H1 (cell line): Measurements from ENCODE around the gene DIP2C. TPM values are rescaled to one million over a fixed set of nuclear protein-coding genes. Genes with fewer than 3 reads are reported as not detected.

ENCODE experiments used
- CTCF ChIA-PET: fragments of 300-600 bp; sonication (Branson Sonifier 250); formaldehyde crosslinking; loops from one replicate; lab custom pipeline; 2021; ENCODE audit not compliant: partially characterized antibody; lab: Charles Lee
- POLR2A ChIA-PET: fragments of 300-600 bp; sonication (Branson Sonifier 250); formaldehyde crosslinking; loops from one replicate; lab custom pipeline; 2021; ENCODE audit warnings: inconsistent platforms; ENCODE audit not compliant: partially characterized antibody; lab: Charles Lee
- DNase-seq, 2 experiments: peaks; one replicate each; pipeline versions ENCODE4 v3.0.0 to v3.0.0-alpha.2; 2010 to 2022; ENCODE audit warnings: low spot score in 2 of 2, low read depth in 1 of 2, mixed read lengths in 1 of 2
- FAIRE-seq: peaks from 2 replicates; lab custom pipeline; 2011; peaks lifted over from hg19 to GRCh38; lab: Jason Lieb, UNC
- H2AFZ ChIP-seq: 2 replicates; pipeline ENCODE4 v1.8.1; 2012; ENCODE audit warnings: low read length, inconsistent platforms
- H2AK5ac ChIP-seq: 2 replicates; pipeline ENCODE4 v1.6.1; 2013; ENCODE audit warnings: low read depth, low read length
- H2BK120ac ChIP-seq: replicated peaks from 2 replicates; pipeline ENCODE3; 2013; ENCODE audit warnings: low read depth, low read length, inconsistent platforms
- H2BK12ac ChIP-seq: 2 replicates; pipeline ENCODE4 v1.6.1; 2013; ENCODE audit warnings: low read depth, low read length
- H2BK15ac ChIP-seq: 2 replicates; pipeline ENCODE4 v1.6.1; 2013; ENCODE audit warnings: low read length
- H2BK20ac ChIP-seq: 2 replicates; pipeline ENCODE4 v1.6.1; 2013; ENCODE audit warnings: low read length
- H2BK5ac ChIP-seq: 2 replicates; pipeline ENCODE4 v1.6.1; 2013; ENCODE audit warnings: low read depth, low read length
- H3K14ac ChIP-seq: 2 replicates; pipeline ENCODE4 v1.6.1; 2013; ENCODE audit warnings: inconsistent platforms; ENCODE audit not compliant: insufficient read length
- H3K18ac ChIP-seq: 2 replicates; pipeline ENCODE4 v1.6.1; 2013; ENCODE audit warnings: low read length; ENCODE audit errors: extremely low read depth
- H3K23ac ChIP-seq: 2 replicates; pipeline ENCODE4 v1.6.1; 2013; ENCODE audit warnings: inconsistent platforms; ENCODE audit not compliant: insufficient read length
- H3K23me2 ChIP-seq: 2 replicates; pipeline ENCODE4 v1.6.1; 2013; ENCODE audit warnings: low read depth, low read length
- H3K27ac ChIP-seq: 2 replicates; pipeline ENCODE4 v1.6.1; 2011; ENCODE audit warnings: low read depth, low read length, inconsistent platforms
- H3K27me3 ChIP-seq, 4 experiments: replicated peaks in 1 of 4; 1 replicate in 1 of 4; 2 replicates in 3 of 4; pipeline versions ENCODE4 v1.6.1 to v1.8.1; 2011 to 2013; ENCODE audit warnings: low read length in 3 of 4, mild to moderate bottlenecking in 3 of 4, inconsistent platforms in 2 of 4, mixed read lengths in 2 of 4, moderate library complexity in 1 of 4; ENCODE audit not compliant: control insufficient read depth in 3 of 4, insufficient read depth in 3 of 4; ENCODE audit errors: extremely low read depth in 1 of 4
- H3K36me3 ChIP-seq, 4 experiments: 2 replicates each; pipeline versions ENCODE4 v1.6.1 to v1.8.1; 2011 to 2013; ENCODE audit warnings: mild to moderate bottlenecking in 4 of 4, low read length in 3 of 4, moderate library complexity in 2 of 4, control low read depth in 1 of 4, inconsistent platforms in 1 of 4; ENCODE audit not compliant: insufficient read depth in 4 of 4, control insufficient read depth in 2 of 4
- H3K4ac ChIP-seq: replicated peaks from 2 replicates; pipeline ENCODE3; 2013; ENCODE audit warnings: low read length, low read depth, mixed read lengths, inconsistent platforms; ENCODE audit not compliant: insufficient read length
- H3K4me1 ChIP-seq, 4 experiments: replicated peaks in 1 of 4; 1 replicate in 1 of 4; 2 replicates in 3 of 4; pipeline versions ENCODE4 v1.6.1 to v1.8.1; 2011 to 2013; ENCODE audit warnings: low read length in 3 of 4, inconsistent platforms in 2 of 4, mixed read lengths in 1 of 4; ENCODE audit not compliant: insufficient read depth in 4 of 4, control insufficient read depth in 3 of 4
- H3K4me2 ChIP-seq, 2 experiments: 2 replicates each; pipeline versions ENCODE4 v1.6.1 to v1.8.1; 2011 to 2013; ENCODE audit warnings: low read depth in 2 of 2, low read length in 2 of 2, control low read depth in 1 of 2, inconsistent platforms in 1 of 2, mild to moderate bottlenecking in 1 of 2; ENCODE audit not compliant: insufficient read depth in 1 of 2
- H3K4me3 ChIP-seq, 4 experiments: fragments of 200-600, 300-600 bp in 1 of 4; sonication (generic), shearing (Covaris generic), sonication (Bioruptor Twin) in 1 of 4; 2 replicates each; pipeline versions ENCODE4 v1.5.1 to v1.8.1; 2011 to 2016; ENCODE audit warnings: low read length in 4 of 4, low read depth in 3 of 4, control low read depth in 2 of 4, inconsistent platforms in 2 of 4, mild to moderate bottlenecking in 2 of 4, mixed read lengths in 1 of 4, moderate library complexity in 1 of 4; ENCODE audit not compliant: insufficient read depth in 2 of 4; ENCODE audit errors: extremely low read depth in 1 of 4
- H3K56ac ChIP-seq: replicated peaks from 2 replicates; pipeline ENCODE3; 2013; ENCODE audit warnings: low read depth, mild to moderate bottlenecking, mixed read lengths, low read length, inconsistent platforms; ENCODE audit not compliant: insufficient read length
- H3K79me1 ChIP-seq: 2 replicates; pipeline ENCODE4 v1.6.1; 2013; ENCODE audit warnings: low read depth, low read length, control low read depth
- H3K79me2 ChIP-seq, 2 experiments: 2 replicates each; pipeline versions ENCODE4 v1.6.1 to v1.8.1; 2012 to 2013; ENCODE audit warnings: low read length in 2 of 2, mild to moderate bottlenecking in 2 of 2, inconsistent platforms in 1 of 2; ENCODE audit not compliant: insufficient read depth in 2 of 2, control insufficient read depth in 1 of 2
- H3K9ac ChIP-seq, 4 experiments: replicated peaks in 1 of 4; 1 replicate in 1 of 4; 2 replicates in 3 of 4; pipeline versions ENCODE4 v1.6.1 to v1.8.1; 2011 to 2013; ENCODE audit warnings: low read depth in 3 of 4, low read length in 3 of 4, control low read depth in 2 of 4, mild to moderate bottlenecking in 2 of 4, moderate library complexity in 2 of 4, inconsistent platforms in 1 of 4; ENCODE audit errors: extremely low read depth in 1 of 4
- H3K9me3 ChIP-seq, 2 experiments: 2 replicates each; pipeline versions ENCODE4 v1.6.1 to v1.8.1; 2012 to 2013; ENCODE audit warnings: mild to moderate bottlenecking in 2 of 2, moderate library complexity in 2 of 2, control low read depth in 1 of 2, inconsistent platforms in 1 of 2, low read depth in 1 of 2, low read length in 1 of 2, mixed read lengths in 1 of 2; ENCODE audit not compliant: insufficient read depth in 2 of 2
- H4K20me1 ChIP-seq, 2 experiments: replicated peaks in 1 of 2; 2 replicates each; pipeline versions ENCODE3 to v1.8.1; 2011 to 2013; ENCODE audit warnings: inconsistent platforms in 2 of 2, low read length in 2 of 2, mild to moderate bottlenecking in 1 of 2; ENCODE audit not compliant: insufficient read depth in 2 of 2, control insufficient read depth in 1 of 2
- H4K5ac ChIP-seq: 2 replicates; pipeline ENCODE4 v1.6.1; 2013; ENCODE audit warnings: low read length, low read depth, mixed read lengths, inconsistent platforms; ENCODE audit not compliant: insufficient read length
- H4K8ac ChIP-seq: 2 replicates; pipeline ENCODE4 v1.8.0; 2013; ENCODE audit warnings: mild to moderate bottlenecking, moderate library complexity, low read length, inconsistent platforms; ENCODE audit not compliant: insufficient read depth; ENCODE audit errors: extremely low read depth
- H4K91ac ChIP-seq: replicated peaks from 2 replicates; pipeline ENCODE3; 2013; ENCODE audit warnings: low read length, mixed read lengths, inconsistent platforms; ENCODE audit not compliant: insufficient read length
- CBX5 ChIP-seq: fragments of 300-800, 300-1000 bp; sonication (generic); IDR thresholded peaks from 2 replicates; pipeline ENCODE4 v1.7.1; 2016; ENCODE audit warnings: antibody characterized with exemption, low read length, low read depth
- CBX8 ChIP-seq: fragments of 300-800, 300-1000 bp; sonication (generic); IDR thresholded peaks from 2 replicates; pipeline ENCODE4 v1.7.1; 2016; ENCODE audit warnings: low read depth, low read length, borderline replicate concordance
- EGR1 ChIP-seq: IDR thresholded peaks from 2 replicates; pipeline ENCODE4 v1.6.1; 2011; ENCODE audit warnings: low read depth, low read length, borderline replicate concordance
- KDM4A ChIP-seq: IDR thresholded peaks from one replicate; pipeline ENCODE4 v1.7.1; 2012; ENCODE audit warnings: low read depth, mild to moderate bottlenecking, moderate library complexity, low read length, inconsistent platforms; ENCODE audit not compliant: severe bottlenecking
- KDM5A ChIP-seq: fragments of 200-600 bp; IDR thresholded peaks from 2 replicates; pipeline ENCODE4 v1.7.1; 2012; ENCODE audit warnings: mild to moderate bottlenecking, low read length, inconsistent platforms, mixed read lengths
- NRF1 ChIP-seq: IDR thresholded peaks from 2 replicates; pipeline ENCODE4 v1.6.1; 2011; ENCODE audit warnings: mild to moderate bottlenecking, low read depth, low read length, improper control_type of control experiment
- RNF2 ChIP-seq: fragments of 200-900, 300-1000 bp; sonication (generic); IDR thresholded peaks from 2 replicates; pipeline ENCODE4 v1.7.1; 2016; ENCODE audit warnings: borderline replicate concordance, low read depth, mild to moderate bottlenecking, antibody characterized with exemption, low read length; ENCODE audit not compliant: poor library complexity, severe bottlenecking; ENCODE audit errors: missing control alignments
- TAF1 ChIP-seq: IDR thresholded peaks from 2 replicates; pipeline ENCODE4 v1.6.1; 2011; ENCODE audit warnings: mild to moderate bottlenecking, low read depth, low read length
- YY1 ChIP-seq: IDR thresholded peaks from 2 replicates; pipeline ENCODE4 v1.6.1; 2011; ENCODE audit warnings: low read depth, mild to moderate bottlenecking, low read length
- WGBS, 2 experiments: shearing (Covaris generic) in 1 of 2; methylation state at CpG; one replicate each; pipeline versions ENCODE4 v1.1.6 to v1.1.7; 2013 to 2015; ENCODE audit warnings: low lambda C conversion rate in 2 of 2, mixed read lengths in 2 of 2, inconsistent platforms in 1 of 2, low coverage in 1 of 2, missing lambda C conversion rate in 1 of 2; ENCODE audit not compliant: insufficient replicate concordance in 2 of 2, insufficient coverage in 1 of 2, insufficient read length in 1 of 2; ENCODE audit errors: extremely low coverage in 1 of 2, missing lambda C conversion rate in 1 of 2; 5-methylcytosine and 5-hydroxymethylcytosine counted together
- polyA plus RNA-seq, 7 experiments: library from polyadenylated mRNA; depleted of rRNA in 3 of 7; stranded (reverse) in 5 of 7; unstranded in 2 of 7; fragments of >200 nt in 5 of 7; fragments of 200-250 nt in 2 of 7; gene quantifications; 1 replicate in 5 of 7; 2 replicates in 1 of 7; 4 replicates in 1 of 7; pipeline versions ENCODE4 v1.2.1 to v1.2.3, GENCODE V29; 2011 to 2013; ENCODE audit warnings: missing spikeins in 2 of 7, mixed read lengths in 2 of 7
- total RNA-seq: library from RNA; stranded (reverse); fragmentation: NEBNext Ultra II Directional; extraction: Animal tissue kit (Norgen Biotek cat#: 25700); gene quantifications from 2 replicates; pipeline ENCODE4 v1.2.1, GENCODE V29; 2021
- TF ChIP-seq, protein P1 (sequence below): IDR thresholded peaks from 2 replicates; pipeline ENCODE4 v1.6.1; 2012; ENCODE audit warnings: inconsistent platforms

DIP2C gene
- total and polyA plus RNA-seq, 2 of the 8 experiments (the other 6 are each of a cell fraction or from before 2014, with no cell fraction given): 3.8 to 9.3 TPM

DNA sequence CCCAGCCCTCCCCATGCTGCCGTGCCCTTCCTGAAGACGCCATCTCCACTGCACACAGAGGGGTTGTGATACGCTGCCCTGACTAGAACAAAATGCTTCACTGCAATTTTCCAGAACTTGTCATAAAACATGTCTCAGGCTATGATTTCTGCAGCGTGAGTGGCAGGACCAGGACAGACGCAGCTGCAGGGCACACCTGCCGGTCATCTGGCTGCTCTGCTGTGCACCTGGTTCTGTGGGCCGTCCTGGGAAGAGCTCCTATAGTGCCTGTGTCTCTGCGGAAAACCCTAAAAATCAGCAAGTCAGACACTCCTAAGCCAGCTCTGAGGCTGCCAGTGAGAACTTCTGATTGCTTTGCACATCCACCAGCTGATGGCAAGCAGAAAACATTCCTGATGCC, 39.7 kb upstream of the DIP2C start:
- no peak overlapping the region for H2AFZ ChIP-seq
- no peak overlapping the region for H2BK12ac ChIP-seq
- no peak overlapping the region for H4K91ac ChIP-seq
- no peak overlapping the region for H3K4ac ChIP-seq
- H3K79me2 ChIP-seq: no peaks in the 10 kb centered on the region; a peak in 1 of 4 replicates
- ChIA-PET CTCF (interaction anchor here (0.6 to 1.0 kb wide), 3 partner anchors 33 to 144 kb away, joined by 3 read pairs; no protein-coding TSS in a partner anchor), POLR2A (interaction anchor here (1.1 kb wide), 1 partner anchor 30 kb away, joined by 3 read pairs; no protein-coding TSS in a partner anchor)
- no peak overlapping the region for H2BK120ac ChIP-seq
- DNase-seq (no peak), FAIRE-seq (no peak)
- no peak overlapping the region for H4K8ac ChIP-seq
- no peak overlapping the region for H3K4me3 ChIP-seq
- no peak overlapping the region for H3K9ac ChIP-seq
- H3K4me1 ChIP-seq: peaks cover 0 to 4% (median 0%) of the 10 kb centered on the region in 4 experiments; a peak in 2 of 7 replicates
- H4K5ac ChIP-seq: no peak overlapping the region
- no peaks in the 10 kb centered on the region for H3K36me3 ChIP-seq
- peaks cover 0 to 3% of the 10 kb centered on the region in 2 experiments; a peak in 1 of 4 replicates for H3K9me3 ChIP-seq
- H3K27me3 ChIP-seq: no peaks in the 10 kb centered on the region
- no peaks in the 10 kb centered on the region; the same call in 1 of the 2 replicates for H3K23me2 ChIP-seq
- no peak overlapping the region for H2BK20ac ChIP-seq
- H3K4me2 ChIP-seq: no peak overlapping the region
- peaks cover 0 to 2% of the 10 kb centered on the region in 2 experiments for H4K20me1 ChIP-seq
- 88% methylated on average over 8 of the region's 8 CpGs; no CpG with 5 or more reads in 1 of the 2 experiments for WGBS, 2 experiments
- no peak overlapping the region for H2AK5ac ChIP-seq
- no peak overlapping the region for H2BK5ac ChIP-seq
- H2BK15ac ChIP-seq: no peak overlapping the region
- H3K14ac ChIP-seq: no peak overlapping the region
- H3K23ac ChIP-seq: no peak overlapping the region
- H3K79me1 ChIP-seq: no peaks in the 10 kb centered on the region
- H3K56ac ChIP-seq: no peak overlapping the region
- TF ChIP-seq YY1 (no peak), KDM5A (no peak), KDM4A (no peak), TAF1 (no peak), EGR1 (no peak), CBX8 (no peak), CBX5 (no peak), RNF2 (no peak), NRF1 (no peak)
- TF ChIP-seq, protein P1, sequence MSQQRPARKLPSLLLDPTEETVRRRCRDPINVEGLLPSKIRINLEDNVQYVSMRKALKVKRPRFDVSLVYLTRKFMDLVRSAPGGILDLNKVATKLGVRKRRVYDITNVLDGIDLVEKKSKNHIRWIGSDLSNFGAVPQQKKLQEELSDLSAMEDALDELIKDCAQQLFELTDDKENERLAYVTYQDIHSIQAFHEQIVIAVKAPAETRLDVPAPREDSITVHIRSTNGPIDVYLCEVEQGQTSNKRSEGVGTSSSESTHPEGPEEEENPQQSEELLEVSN: no peak
- no peak overlapping the region for H3K27ac ChIP-seq
- H3K18ac ChIP-seq: no peak overlapping the region
